Measurements from ENCODE around the gene PTPRE.

PTPRE gene

GRCh38 chr10:127882801-127883459, 24.0 kb upstream of the PTPRE start:
- no peak for DNase-seq

- DNase-seq: no peak
Observed at GRCh38 chr10:127883516-127883915, 23.4 kb upstream of the PTPRE start.

- DNase-seq: no peak
Observed at GRCh38 chr10:127884501-127884900, 22.4 kb upstream of the PTPRE start.

- no peak for DNase-seq
Observed at GRCh38 chr10:127886371-127887051, 20.4 kb upstream of the PTPRE start.

- DNase-seq: no peak
Observed at GRCh38 chr10:127887541-127888415, 19.1 kb upstream of the PTPRE start.

GRCh38 chr10:127888521-127889312, 18.2 kb upstream of the PTPRE start:
- no peak for DNase-seq

GRCh38 chr10:127889605-127890195, 17.2 kb upstream of the PTPRE start:
- no peak for DNase-seq

- DNase-seq: no peak
Observed at GRCh38 chr10:127890216-127890615, 16.7 kb upstream of the PTPRE start.

GRCh38 chr10:127890832-127891334, 16.0 kb upstream of the PTPRE start:
- no peak for DNase-seq

- no peak for DNase-seq
Observed at GRCh38 chr10:127892743-127893142, 14.2 kb upstream of the PTPRE start, which contains the start of gene CLRN3. TSS of gene CLRN3 (minus strand) at chr10:127892941. CDS start at chr10:127892784, 157 bp downstream.

- DNase-seq: no peak
Observed at GRCh38 chr10:127894146-127894545, 12.8 kb upstream of the PTPRE start.

- DNase-seq: no peak
Observed at GRCh38 chr10:127896590-127896989, 10.3 kb upstream of the PTPRE start.

- DNase-seq: no peak
Observed at GRCh38 chr10:127897177-127897576, 9.7 kb upstream of the PTPRE start.

GRCh38 chr10:127899766-127900387, 7.0 kb upstream of the PTPRE start:
- no peak for DNase-seq

GRCh38 chr10:127903789-127904188, 3.1 kb upstream of the PTPRE start:
- no peak for DNase-seq

GRCh38 chr10:127904311-127905000, 2.4 kb upstream of the PTPRE start:
- DNase-seq: no peak

GRCh38 chr10:127905001-127905847, 1.7 kb upstream of the PTPRE start:
- DNase-seq: no peak

GRCh38 chr10:127905848-127906261, 1.0 kb upstream of the PTPRE start:
- DNase-seq: no peak

- no peak for DNase-seq
Observed at GRCh38 chr10:127907411-127908105, 655 bp downstream of the PTPRE start.
